GM12878 (cell line): ENCODE results near the gene REST. TPM values are rescaled to one million over a fixed set of nuclear protein-coding genes. Genes with fewer than 3 reads are reported as not detected.

ENCODE experiments used
- ATAC-seq: fragments of 200-7000 bp; cut with Tn5 transposase; 3 replicates; pipeline ENCODE4 v1.9.1; 2020; ENCODE audit warnings: mild to moderate bottlenecking, moderate library complexity
- BruUV-seq: library from RNA; stranded (reverse); fragments of 400-500 nt; replicated peaks from 2 replicates; lab custom pipeline; 2021; lab: Mats Ljungman, UMichigan
- CTCF ChIA-PET: fragments of 300-600 bp; sonication (Branson Sonifier 250); formaldehyde crosslinking; extraction: SDS; loops from one replicate; lab custom pipeline; 2021; ENCODE audit warnings: inconsistent platforms; lab: Yijun Ruan, JAX
- POLR2A ChIA-PET: fragments of 350-600 bp; formaldehyde crosslinking; extraction: SDS; loops from one replicate; lab custom pipeline; 2021; ENCODE audit warnings: inconsistent platforms; lab: Charles Lee
- RAD21 ChIA-PET: fragments of 300-600 bp; sonication (Branson Sonifier 250); formaldehyde crosslinking; loops from one replicate; lab custom pipeline; 2023; ENCODE audit warnings: antibody characterized with exemption; ENCODE audit not compliant: unreplicated experiment; lab: Charles Lee
- SMC1A ChIA-PET: fragments of 300-600 bp; sonication (Branson Sonifier 250); formaldehyde crosslinking; loops from one replicate; lab custom pipeline; 2023; ENCODE audit not compliant: unreplicated experiment, uncharacterized antibody; lab: Charles Lee
- DNase-seq: peaks from one replicate; pipeline ENCODE4 v3.0.0-alpha.2; 2011; ENCODE audit warnings: low read depth, low spot score
- FAIRE-seq: peaks from 3 replicates; lab custom pipeline; 2011; peaks lifted over from hg19 to GRCh38; lab: Jason Lieb, UNC
- H2AFZ ChIP-seq: 2 replicates; pipeline ENCODE4 v1.6.0; 2011; ENCODE audit warnings: low read depth, low read length, control low read depth; ENCODE audit not compliant: control insufficient read depth
- H3K27ac ChIP-seq: 2 replicates; pipeline ENCODE4 v1.5.1; 2011; ENCODE audit warnings: control low read depth; ENCODE audit not compliant: control insufficient read depth, insufficient read depth
- H3K27me3 ChIP-seq, 2 experiments: replicated peaks in 1 of 2; 2 replicates each; pipeline versions ENCODE4 v1.6.0 to v1.6.1; 2011; ENCODE audit warnings: low read length in 1 of 2; ENCODE audit not compliant: control insufficient read depth in 2 of 2, insufficient read depth in 2 of 2
- H3K36me3 ChIP-seq, 2 experiments: 2 replicates each; pipeline ENCODE4 v1.5.1; 2011; ENCODE audit warnings: low read length in 1 of 2; ENCODE audit not compliant: control insufficient read depth in 2 of 2, insufficient read depth in 2 of 2
- H3K4me1 ChIP-seq: 2 replicates; pipeline ENCODE4 v1.6.1; 2011; ENCODE audit warnings: mild to moderate bottlenecking, low read length, moderate library complexity, mixed read lengths; ENCODE audit not compliant: control insufficient read depth, insufficient read depth
- H3K4me2 ChIP-seq: 2 replicates; pipeline ENCODE4 v1.6.0; 2011; ENCODE audit warnings: control low read depth; ENCODE audit not compliant: control insufficient read depth, insufficient read depth
- H3K4me3 ChIP-seq: fragments of 200-600 bp; sonication (generic); 2 replicates; pipeline ENCODE4 v1.5.1; 2016
- H3K79me2 ChIP-seq: 2 replicates; pipeline ENCODE4 v1.6.0; 2011; ENCODE audit warnings: low read length; ENCODE audit not compliant: control insufficient read depth, insufficient read depth
- H3K9ac ChIP-seq: 2 replicates; pipeline ENCODE4 v1.8.0; 2011; ENCODE audit warnings: low read length, control low read depth, mixed read lengths; ENCODE audit not compliant: control insufficient read depth, insufficient read depth
- H3K9me3 ChIP-seq: replicated peaks from 3 replicates; pipeline ENCODE4 v1.5.1; 2011; ENCODE audit warnings: mild to moderate bottlenecking, low read length; ENCODE audit not compliant: control insufficient read depth, insufficient read depth
- H4K20me1 ChIP-seq: 2 replicates; pipeline ENCODE4 v1.6.0; 2011; ENCODE audit not compliant: control insufficient read depth, insufficient read depth
- EP300 ChIP-seq, 2 experiments: fragments of 150-350 bp in 1 of 2; IDR thresholded peaks; 2 replicates each; pipeline ENCODE4 v1.6.1; 2011 to 2012; ENCODE audit warnings: low read depth in 2 of 2, low read length in 2 of 2, borderline replicate concordance in 1 of 2, improper control_type of control experiment in 1 of 2, inconsistent platforms in 1 of 2; ENCODE audit not compliant: control insufficient read depth in 1 of 2
- ETV6 ChIP-seq, 2 experiments: fragments of 450-650 bp in 1 of 2; IDR thresholded peaks in 1 of 2; conservative IDR thresholded peaks in 1 of 2; 2 replicates each; pipeline ENCODE4 v1.6.1; 2014; ENCODE audit warnings: antibody characterized with exemption in 1 of 2, borderline replicate concordance in 1 of 2, low read depth in 1 of 2, mild to moderate bottlenecking in 1 of 2, moderate library complexity in 1 of 2
- HDGF ChIP-seq: fragments of 450-650 bp; IDR thresholded peaks from 2 replicates; pipeline ENCODE4 v1.6.1; 2016; ENCODE audit warnings: antibody characterized with exemption
- MTA2 ChIP-seq: fragments of 450-650 bp; IDR thresholded peaks from 2 replicates; pipeline ENCODE4 v1.6.1; 2016; ENCODE audit warnings: low read depth, mild to moderate bottlenecking, moderate library complexity
- NR2C2 ChIP-seq: IDR thresholded peaks from 2 replicates; pipeline ENCODE4 v1.6.1; 2011; ENCODE audit warnings: borderline replicate concordance, low read depth; ENCODE audit not compliant: control insufficient read depth, insufficient read length
- RAD51 ChIP-seq: fragments of 450-650 bp; IDR thresholded peaks from 2 replicates; pipeline ENCODE4 v1.6.1; 2016; ENCODE audit warnings: moderate library complexity, mild to moderate bottlenecking, inconsistent platforms
- SIX5 ChIP-seq: IDR thresholded peaks from 2 replicates; pipeline ENCODE4 v1.6.1; 2011; ENCODE audit warnings: mild to moderate bottlenecking, low read depth, low read length, moderate library complexity; ENCODE audit not compliant: severe bottlenecking
- ZNF24 ChIP-seq: fragments of 450-650 bp; IDR thresholded peaks from 2 replicates; pipeline ENCODE4 v1.6.1; 2017; ENCODE audit warnings: antibody characterized with exemption, mild to moderate bottlenecking
- ZZZ3 ChIP-seq: IDR thresholded peaks from 2 replicates; pipeline ENCODE4 v1.6.1; 2011; ENCODE audit warnings: low read depth; ENCODE audit not compliant: control insufficient read depth, insufficient read length
- WGBS: methylation state at CpG from one replicate; pipeline ENCODE4 v1.1.6; 2016; ENCODE audit warnings: low lambda C conversion rate; ENCODE audit not compliant: insufficient replicate concordance, insufficient coverage; ENCODE audit errors: missing lambda C conversion rate; 5-methylcytosine and 5-hydroxymethylcytosine counted together
- in situ Hi-C: fragments of 300-500 bp; cut with MboI; formaldehyde crosslinking; loops from 9 replicates; pipeline ENCODE4 v1.14.3; 2018; ENCODE audit warnings: mixed read lengths
- intact Hi-C: fragments of 100-400 bp; cut with micrococcal nuclease; formaldehyde crosslinking; loops from one replicate; pipeline ENCODE4 v1.14.2; 2022; ENCODE audit not compliant: unreplicated experiment
- polyA plus RNA-seq, 11 experiments: library from polyadenylated mRNA; depleted of rRNA in 4 of 11; unstranded in 6 of 11; stranded (reverse) in 5 of 11; fragments of >200 nt; fragmentation: Nextera tagmentation in 4 of 11; fragmentation: Illumina TruSeq in 1 of 11; extraction: Ambion mirVana in 4 of 11; extraction: Trizol in 1 of 11; gene quantifications; 1 replicate in 1 of 11; 2 replicates in 10 of 11; pipeline versions ENCODE4 v1.2.1 to v1.2.3, GENCODE V29; 2011 to 2016; ENCODE audit warnings: inconsistent platforms in 2 of 11, missing spikeins in 2 of 11, low read depth in 1 of 11
- total RNA-seq, 4 experiments: library from RNA; depleted of rRNA in 3 of 4; stranded (reverse); fragments of >200 nt in 3 of 4; fragmentation: Illumina TruSeq in 1 of 4; extraction: Trizol in 1 of 4; gene quantifications; 2 replicates each; pipeline versions ENCODE4 v1.2.1 to v1.2.3, GENCODE V29; 2013 to 2021
- TF ChIP-seq, protein P1 (sequence below): fragments of 450-650 bp; conservative IDR thresholded peaks from 2 replicates; pipeline ENCODE4 v1.6.1; 2017; ENCODE audit warnings: mild to moderate bottlenecking, moderate library complexity
- TF ChIP-seq, protein P2 (sequence below): IDR thresholded peaks from 2 replicates; pipeline ENCODE4 v1.6.1; 2011; ENCODE audit warnings: low read depth, mild to moderate bottlenecking, low read length, moderate library complexity, borderline replicate concordance; ENCODE audit errors: extremely low read depth
- TF ChIP-seq, protein P3 (sequence below): IDR thresholded peaks from 2 replicates; pipeline ENCODE4 v1.6.1; 2012; ENCODE audit warnings: improper control_type of control experiment, low read depth, low read length; ENCODE audit not compliant: insufficient replicate concordance

Gene REST
- total and polyA plus RNA-seq, 10 of the 15 experiments (the other 5 are each of a cell fraction or from before 2014, with no cell fraction given), result 3.7 to 36.3 (median 20.4) TPM

DNA sequence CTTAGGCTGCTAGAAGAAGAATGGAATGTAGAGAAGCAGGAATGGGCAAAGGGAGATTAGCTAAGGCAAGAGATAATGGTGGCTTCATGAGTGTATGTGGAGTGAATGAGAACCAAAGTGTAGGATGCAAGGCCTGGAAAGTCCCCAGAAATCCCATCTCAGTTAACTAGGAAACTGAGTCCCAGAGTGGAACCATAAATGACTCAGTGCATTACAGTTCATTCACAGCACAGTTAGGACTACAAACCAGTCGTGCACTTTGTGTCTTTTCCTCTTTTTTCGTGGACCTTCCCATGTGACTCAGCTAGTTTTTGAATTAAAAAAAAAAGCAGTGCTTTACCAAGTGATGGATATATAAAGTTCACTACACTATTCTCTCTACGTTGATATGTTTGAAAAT lies 27.7 kb upstream of the REST start:
- WGBS, result 25% methylated on average over 3 of the region's 3 CpGs
- ChIA-PET POLR2A (no interaction called here), CTCF (interaction anchor here (1.2 to 1.4 kb wide), 2 partner anchors 12 to 44 kb away, joined by 3 read pairs; no protein-coding TSS in a partner anchor), RAD21 (no interaction called here), SMC1A (no interaction called here)
- Histone ChIP-seq H3K4me2 (peak overlapping the region; percentile 30; the same call in 1 of the 2 replicates), H3K79me2 (no peaks in the 10 kb centered on the region), H3K36me3 (no peaks in the 10 kb centered on the region), H3K9ac (no peak overlapping the region), H3K9me3 (no peaks in the 10 kb centered on the region), H3K4me3 (no peak overlapping the region), H3K27ac (no peak overlapping the region), H4K20me1 (no peaks in the 10 kb centered on the region), H3K4me1 (peaks cover 3% of the 10 kb centered on the region), H3K27me3 (no peaks in the 10 kb centered on the region), H2AFZ (no peak overlapping the region; the same call in 1 of the 2 replicates)
- no TSS peak for BruUV-seq
- in situ Hi-C loops, result no loop called here
- intact Hi-C loops, result no loop called here
- FAIRE-seq (no peak), DNase-seq (no peak), ATAC-seq (no peak; the same call in 1 of the 3 replicates)
- TF ChIP-seq ZNF24, result no peak
- no peak for TF ChIP-seq MTA2
- no peak for TF ChIP-seq NR2C2
- TF ChIP-seq HDGF, result no peak
- TF ChIP-seq ZZZ3, result no peak
- TF ChIP-seq, protein P1, sequence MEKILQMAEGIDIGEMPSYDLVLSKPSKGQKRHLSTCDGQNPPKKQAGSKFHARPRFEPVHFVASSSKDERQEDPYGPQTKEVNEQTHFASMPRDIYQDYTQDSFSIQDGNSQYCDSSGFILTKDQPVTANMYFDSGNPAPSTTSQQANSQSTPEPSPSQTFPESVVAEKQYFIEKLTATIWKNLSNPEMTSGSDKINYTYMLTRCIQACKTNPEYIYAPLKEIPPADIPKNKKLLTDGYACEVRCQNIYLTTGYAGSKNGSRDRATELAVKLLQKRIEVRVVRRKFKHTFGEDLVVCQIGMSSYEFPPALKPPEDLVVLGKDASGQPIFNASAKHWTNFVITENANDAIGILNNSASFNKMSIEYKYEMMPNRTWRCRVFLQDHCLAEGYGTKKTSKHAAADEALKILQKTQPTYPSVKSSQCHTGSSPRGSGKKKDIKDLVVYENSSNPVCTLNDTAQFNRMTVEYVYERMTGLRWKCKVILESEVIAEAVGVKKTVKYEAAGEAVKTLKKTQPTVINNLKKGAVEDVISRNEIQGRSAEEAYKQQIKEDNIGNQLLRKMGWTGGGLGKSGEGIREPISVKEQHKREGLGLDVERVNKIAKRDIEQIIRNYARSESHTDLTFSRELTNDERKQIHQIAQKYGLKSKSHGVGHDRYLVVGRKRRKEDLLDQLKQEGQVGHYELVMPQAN, result no peak
- TF ChIP-seq SIX5, result no peak
- no peak for TF ChIP-seq EP300 (IDR thresholded peaks at IDR 0.05; ENCODE audit: borderline replicate concordance in 1 of 2, control insufficient read depth in 1 of 2, low read depth in 2 of 2, low read length in 2 of 2)
- no peak for TF ChIP-seq ETV6 (conservative IDR thresholded peaks at IDR 0.05 in 1 of 2, IDR thresholded peaks at IDR 0.05 in 1 of 2; ENCODE audit: borderline replicate concordance in 1 of 2, low read depth in 1 of 2)
- TF ChIP-seq, protein P2, sequence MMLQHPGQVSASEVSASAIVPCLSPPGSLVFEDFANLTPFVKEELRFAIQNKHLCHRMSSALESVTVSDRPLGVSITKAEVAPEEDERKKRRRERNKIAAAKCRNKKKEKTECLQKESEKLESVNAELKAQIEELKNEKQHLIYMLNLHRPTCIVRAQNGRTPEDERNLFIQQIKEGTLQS, result no peak
- TF ChIP-seq, protein P3, sequence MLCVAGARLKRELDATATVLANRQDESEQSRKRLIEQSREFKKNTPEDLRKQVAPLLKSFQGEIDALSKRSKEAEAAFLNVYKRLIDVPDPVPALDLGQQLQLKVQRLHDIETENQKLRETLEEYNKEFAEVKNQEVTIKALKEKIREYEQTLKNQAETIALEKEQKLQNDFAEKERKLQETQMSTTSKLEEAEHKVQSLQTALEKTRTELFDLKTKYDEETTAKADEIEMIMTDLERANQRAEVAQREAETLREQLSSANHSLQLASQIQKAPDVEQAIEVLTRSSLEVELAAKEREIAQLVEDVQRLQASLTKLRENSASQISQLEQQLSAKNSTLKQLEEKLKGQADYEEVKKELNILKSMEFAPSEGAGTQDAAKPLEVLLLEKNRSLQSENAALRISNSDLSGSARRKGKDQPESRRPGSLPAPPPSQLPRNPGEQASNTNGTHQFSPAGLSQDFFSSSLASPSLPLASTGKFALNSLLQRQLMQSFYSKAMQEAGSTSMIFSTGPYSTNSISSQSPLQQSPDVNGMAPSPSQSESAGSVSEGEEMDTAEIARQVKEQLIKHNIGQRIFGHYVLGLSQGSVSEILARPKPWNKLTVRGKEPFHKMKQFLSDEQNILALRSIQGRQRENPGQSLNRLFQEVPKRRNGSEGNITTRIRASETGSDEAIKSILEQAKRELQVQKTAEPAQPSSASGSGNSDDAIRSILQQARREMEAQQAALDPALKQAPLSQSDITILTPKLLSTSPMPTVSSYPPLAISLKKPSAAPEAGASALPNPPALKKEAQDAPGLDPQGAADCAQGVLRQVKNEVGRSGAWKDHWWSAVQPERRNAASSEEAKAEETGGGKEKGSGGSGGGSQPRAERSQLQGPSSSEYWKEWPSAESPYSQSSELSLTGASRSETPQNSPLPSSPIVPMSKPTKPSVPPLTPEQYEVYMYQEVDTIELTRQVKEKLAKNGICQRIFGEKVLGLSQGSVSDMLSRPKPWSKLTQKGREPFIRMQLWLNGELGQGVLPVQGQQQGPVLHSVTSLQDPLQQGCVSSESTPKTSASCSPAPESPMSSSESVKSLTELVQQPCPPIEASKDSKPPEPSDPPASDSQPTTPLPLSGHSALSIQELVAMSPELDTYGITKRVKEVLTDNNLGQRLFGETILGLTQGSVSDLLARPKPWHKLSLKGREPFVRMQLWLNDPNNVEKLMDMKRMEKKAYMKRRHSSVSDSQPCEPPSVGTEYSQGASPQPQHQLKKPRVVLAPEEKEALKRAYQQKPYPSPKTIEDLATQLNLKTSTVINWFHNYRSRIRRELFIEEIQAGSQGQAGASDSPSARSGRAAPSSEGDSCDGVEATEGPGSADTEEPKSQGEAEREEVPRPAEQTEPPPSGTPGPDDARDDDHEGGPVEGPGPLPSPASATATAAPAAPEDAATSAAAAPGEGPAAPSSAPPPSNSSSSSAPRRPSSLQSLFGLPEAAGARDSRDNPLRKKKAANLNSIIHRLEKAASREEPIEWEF, result no peak
- no peak for TF ChIP-seq RAD51
